Measurements from ENCODE around the gene HNRNPL.
"Not testable (repeated sequence)": the region's sequence is repeated elsewhere in the genome, so short reads cannot be mapped to it uniquely, and the experiment has no call there.

HNRNPL gene

DNA sequence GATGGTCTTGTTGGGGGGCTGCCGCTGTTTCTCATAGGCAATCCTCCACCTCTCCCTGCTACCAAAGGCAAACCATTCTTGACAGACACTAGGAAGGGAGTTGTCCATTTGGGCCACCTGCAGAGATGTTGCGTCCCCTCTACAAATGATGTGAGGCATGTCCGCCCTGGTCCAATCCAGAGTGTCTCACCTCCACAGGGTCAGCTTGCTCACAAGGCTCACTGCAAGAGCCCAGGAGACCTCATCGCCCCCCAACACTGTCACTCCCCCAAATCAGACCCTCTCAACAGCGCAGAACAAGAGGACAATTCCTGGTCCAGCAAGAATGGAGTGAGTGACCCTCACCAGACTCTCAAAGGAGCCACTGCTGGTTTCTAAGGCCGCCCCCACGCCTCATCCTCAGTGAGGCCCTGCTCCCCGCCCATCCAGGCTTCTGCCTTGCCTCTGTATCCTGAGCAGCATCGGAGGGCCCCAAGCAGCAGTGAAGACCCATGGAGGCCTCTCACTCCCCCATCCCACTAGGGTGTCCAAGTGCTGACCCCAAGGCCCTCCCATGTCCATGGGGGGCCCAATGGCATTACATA, 6.5 kb downstream of the HNRNPL start:
- DNase-seq = no peak

DNA sequence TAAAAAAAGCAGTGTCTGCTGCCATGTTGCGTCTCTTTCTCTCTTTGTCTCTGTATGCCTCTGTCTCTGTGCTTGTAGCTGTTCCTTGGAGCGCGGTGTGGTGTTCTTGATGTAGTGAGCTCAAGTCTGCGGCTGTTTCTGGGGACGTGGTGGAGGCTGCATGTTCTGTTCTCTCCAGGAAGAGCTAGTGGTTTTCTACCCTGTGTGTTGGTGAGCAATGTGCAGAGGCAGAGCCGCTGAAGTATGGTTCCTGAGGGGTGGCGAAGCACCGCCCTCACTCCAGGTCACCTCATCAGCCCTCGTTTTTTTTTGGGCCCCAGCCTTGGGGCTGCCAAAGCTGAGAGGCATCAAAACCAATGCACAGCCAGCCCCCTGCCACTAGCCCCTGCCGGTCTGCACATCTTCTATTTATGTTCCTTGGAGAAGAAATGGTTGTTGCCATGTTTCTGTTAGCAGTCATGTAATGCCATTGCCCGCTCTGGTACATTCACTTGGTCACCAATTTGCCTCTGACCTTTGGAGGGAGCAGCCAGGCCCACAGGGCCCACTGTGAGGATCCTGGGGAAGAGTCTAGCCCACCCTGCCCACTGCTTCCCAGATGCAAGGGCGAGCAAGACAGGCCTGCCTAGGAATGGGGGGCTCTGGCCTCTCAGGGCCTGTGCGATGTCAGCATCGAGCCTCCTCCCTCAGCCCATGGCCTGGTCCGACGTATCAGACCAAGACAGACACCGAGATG, 7.2 kb downstream of the HNRNPL start:
- DNase-seq = peak; percentile 44

DNA sequence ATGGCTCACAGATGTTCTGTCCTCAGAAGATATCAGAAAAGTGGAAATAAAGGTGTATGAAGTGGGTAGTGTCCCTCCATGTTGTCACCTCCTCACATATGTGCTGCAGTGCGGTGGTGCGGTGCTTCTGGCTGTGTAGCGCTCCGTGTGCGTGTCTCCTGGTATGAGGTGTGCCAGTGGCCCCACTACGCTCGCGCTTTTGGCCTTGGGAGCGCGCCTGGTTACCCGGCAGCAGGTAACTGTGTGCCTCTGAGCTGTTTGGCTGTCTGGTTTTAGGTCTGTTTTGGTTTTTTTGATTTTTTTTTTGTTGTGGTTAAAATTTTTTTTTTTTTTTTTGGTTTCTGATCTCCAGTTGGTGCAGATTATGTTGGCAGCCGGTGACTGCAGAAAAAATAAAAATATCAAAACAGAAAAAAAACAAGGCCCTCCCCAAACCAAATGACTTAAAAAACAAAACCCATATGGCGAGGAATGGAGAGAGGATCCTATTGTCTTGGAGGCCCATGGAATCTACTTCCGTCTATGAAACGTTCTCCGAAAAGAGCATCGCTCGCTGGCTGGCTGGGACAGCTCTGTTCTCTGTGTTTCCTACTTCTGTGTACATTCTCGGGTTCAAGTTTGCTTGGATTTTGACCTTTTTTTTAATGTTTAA, 7.9 kb downstream of the HNRNPL start:
- DNase-seq = peak; percentile 52

DNA sequence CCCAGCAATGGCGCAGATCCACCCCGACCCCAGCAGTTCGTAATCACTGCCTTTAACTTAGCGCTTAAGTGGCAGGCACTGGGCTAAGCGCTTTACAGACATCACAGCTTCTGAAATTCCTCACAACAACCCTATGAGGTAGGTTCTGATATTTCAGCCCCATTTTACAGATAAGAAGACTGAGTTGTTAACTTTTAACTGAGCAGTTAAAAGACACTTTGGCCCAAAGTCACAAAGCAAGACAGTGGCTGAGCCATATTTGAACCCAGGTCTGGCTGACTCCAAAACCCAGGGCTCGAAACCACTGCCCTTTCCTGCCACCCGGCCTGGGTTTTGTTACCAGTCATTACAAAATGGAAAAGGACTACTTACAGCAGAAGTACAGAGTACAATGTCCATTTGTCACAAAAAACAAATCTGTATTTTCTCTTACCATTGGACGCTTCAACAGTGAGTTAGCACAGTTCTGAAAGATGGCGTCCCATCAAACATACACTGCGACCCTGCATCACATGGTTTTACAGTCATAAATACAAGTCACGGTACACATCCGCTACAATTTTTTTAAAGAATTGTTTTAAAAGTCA, 8.5 kb downstream of the HNRNPL start:
- no peak for DNase-seq

DNA sequence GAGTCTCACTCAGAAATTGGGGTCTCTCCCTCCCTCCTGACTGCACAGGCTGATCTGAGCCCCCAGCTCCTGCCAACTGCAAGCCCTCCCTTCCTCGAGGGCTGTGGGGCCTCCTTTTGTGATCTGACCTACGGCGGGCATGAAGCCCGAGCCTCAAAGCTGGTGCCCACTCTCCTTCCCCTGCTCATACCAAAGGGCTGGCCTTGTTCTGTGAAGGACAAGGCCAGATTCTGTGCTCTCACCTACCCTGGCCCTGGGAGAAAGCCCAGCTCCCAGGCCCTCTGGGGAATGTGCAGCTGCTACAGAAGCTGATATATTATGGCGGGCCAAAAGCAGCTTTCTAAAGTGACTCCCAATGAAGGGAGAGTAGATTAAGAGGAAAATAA, 9.2 kb downstream of the HNRNPL start:
- no peak for DNase-seq

DNA sequence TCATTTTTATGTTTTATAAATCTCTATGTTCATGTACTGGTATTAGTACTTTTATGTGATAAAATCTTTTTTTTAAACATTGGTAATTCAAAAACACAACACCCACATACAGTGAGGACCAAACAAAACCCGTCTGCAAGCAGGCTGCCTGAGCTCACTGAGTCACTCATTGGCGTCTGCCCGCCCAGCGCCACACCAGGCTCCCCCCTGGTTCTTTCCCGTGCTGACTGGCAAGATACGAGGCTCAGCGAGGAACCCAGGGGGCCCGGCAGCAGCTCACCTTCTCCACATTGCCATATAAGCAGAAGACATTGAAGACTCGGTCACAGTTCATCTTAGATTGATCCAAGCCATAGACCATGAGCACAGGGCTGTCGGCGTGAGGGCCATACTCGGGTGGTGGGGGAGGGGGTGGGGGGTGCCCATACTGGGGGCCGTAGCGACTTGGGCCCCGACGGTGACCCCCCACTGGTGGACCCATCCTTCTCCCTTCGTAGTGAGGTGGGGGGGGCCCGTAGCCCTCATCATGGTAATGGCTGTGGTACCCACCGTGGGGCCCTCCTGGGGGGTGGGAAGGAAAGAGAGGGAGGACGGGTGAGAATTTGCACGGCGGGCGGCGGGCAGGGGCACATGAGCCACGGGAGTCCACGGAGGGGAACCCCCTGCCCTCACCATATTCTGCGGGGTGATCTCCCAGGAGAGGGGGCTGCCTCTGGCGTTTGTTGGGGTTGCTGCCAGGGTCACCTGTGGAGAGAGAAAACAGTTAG, 9.8 kb downstream of the HNRNPL start:
- no peak for DNase-seq

DNA sequence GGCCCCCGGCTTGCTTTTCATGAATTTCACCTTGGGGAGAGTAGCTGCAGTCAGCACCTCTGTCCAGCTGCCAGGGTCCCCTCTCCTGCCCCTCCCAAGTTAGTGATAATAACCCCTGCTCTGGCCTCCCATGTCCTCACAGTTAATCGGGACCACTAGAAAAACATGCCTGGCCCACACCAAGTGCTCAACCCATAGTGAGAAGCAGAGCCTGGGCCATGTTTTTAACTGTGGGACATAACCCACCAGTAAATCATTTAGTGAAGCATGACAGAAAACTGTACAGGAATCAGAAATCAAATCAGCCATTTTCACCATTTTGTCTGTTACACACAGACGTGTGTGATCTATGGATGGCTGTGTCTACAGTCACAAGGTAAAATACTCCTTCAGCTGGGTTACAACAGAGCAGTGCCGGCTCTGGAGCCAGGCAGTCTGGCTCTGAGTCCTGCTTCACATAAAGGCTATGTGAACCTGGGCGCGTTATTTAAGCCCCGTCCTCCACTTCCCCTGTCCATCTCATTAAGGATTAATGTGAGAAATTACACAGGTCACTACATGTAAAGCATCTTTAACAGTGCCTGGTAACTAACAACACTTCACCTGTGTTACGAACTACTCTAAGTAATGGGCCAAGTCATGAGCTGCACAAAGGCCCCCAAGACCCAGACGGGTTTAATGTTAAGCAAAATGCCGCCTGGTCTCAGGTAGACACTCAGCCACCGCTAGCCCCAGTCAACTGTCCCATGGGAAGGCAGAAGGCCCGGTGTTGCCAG, 10.6 kb downstream of the HNRNPL start:
- no peak for DNase-seq

DNA sequence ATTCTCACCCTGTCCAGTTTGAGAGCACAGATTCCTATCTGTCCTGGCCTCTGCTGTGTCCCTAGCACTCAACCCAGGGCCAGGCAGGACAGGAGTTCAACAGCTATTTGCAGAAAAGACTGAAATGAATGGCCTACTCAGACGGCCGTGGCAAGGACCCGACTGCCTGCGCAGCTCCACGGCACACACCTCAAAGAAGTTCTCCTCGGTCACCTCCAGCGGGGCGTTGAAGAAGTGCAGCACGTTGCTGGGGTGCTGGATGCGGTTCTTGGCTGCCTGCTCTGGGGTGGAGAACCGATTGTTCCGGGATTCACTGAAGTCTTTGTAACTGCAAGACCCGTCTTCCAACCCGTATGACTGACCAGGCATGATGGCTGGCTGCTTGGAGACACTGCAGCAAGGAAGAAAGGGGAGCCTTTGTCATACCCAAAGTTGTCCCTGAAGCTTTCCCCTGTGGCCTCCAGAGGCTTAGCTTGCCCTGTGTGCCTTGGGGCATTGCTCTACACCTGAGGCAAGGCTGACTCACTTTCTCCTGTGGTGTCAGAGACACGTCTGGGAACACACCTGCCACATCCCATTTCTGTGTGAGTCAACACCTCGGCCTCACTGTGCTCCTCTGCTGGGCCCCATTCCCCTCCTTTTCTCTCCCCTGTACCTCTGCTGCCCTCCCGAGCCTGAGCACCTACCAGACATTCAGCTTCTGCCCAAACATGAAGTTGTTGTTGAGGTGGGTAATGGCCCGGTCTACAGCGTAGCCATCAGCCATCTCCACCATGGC, 11.4 kb downstream of the HNRNPL start:
- DNase-seq = no peak

DNA sequence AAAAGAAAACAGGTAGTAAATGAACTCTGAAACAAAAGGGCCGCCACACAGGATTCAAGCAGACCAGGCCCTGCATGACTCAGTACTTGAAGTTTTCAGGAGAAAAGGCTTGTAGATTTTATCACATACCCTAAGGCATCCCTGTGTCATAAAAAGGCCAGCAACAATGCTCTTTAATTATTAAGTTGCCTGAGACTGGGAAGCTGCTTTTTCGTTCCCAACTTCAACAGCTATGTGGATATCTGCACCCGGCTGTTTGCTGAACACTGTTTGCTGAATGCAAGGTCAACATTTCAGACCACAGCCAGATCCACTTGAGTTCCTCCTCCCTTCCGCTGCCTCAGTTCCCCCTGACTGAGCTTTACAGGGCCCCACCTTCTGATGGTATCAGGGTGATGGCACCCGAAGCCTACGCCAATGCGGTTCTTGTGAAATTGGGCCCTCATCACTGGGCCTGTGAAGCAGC, 12.1 kb downstream of the HNRNPL start:
- no peak for DNase-seq

DNA sequence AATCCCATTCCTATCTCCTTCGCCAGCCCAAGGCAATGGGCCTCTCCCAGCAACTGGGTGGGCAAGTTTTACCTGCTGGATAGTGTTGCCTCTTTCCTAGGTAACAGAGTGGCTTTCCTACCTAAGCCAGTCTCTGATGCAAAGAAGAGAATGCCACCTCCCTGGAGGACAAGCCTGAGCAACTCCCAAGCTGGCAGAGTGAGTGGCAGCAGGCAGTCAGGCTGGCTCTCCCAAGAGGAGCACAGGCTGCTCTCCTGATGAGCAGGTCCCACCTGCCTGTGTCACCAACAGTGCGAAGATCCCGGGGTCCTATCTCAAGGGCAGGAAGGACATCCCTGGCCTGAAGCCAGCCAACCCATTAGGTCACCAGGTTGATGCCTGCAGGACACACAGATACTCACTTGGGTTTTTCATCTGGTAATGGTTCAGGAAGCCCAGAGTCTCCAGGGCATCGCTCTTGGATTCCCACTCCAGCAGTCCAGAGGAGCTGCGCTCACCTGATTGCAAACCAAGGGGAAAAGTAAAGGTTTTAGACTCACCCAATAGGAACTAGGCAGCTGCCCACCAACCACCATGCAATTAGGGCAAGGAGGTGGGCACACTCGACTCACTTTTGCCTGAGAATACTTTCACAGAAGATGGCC, 12.7 kb downstream of the HNRNPL start:
- DNase-seq = no peak

DNA sequence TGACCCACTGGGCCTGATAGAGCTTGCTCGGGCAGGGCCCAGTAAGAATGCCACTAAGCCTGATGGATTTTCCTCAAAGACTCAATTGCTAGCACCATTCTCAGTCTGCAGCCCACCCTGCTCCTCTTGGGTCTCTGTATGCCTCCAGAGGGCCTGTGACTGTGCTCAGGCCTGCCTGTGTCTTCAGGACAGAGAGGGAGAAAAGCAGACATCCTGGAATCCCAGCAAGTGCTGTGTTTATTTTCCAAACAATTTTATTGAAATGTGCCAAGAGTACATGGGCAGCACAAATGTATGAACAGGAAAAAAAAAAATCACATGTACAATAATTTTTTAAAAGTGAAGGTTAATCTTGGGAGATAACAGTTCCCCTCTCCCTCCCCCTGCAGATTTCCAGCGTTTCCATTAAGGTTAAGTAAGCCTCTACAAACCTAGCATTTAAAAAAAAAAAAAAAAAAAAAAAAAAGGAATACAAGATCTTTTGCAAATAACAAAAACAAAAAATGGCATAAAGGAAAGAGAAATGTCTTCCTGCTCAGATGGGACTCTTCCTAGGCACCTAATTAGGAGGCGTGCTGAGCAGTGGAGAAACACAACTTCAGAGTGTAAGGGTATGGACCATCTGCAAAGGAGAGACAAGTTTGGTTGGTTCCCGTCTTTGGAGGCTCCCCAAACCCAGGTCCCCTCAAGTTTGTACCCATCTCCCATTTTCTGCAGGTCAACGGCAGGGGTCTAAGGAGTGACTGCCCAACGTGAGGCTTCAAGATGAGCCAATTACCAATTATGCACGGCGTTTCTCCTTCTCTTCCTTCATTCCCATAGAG, 13.4 kb downstream of the HNRNPL start:
- DNase-seq = no peak

DNA sequence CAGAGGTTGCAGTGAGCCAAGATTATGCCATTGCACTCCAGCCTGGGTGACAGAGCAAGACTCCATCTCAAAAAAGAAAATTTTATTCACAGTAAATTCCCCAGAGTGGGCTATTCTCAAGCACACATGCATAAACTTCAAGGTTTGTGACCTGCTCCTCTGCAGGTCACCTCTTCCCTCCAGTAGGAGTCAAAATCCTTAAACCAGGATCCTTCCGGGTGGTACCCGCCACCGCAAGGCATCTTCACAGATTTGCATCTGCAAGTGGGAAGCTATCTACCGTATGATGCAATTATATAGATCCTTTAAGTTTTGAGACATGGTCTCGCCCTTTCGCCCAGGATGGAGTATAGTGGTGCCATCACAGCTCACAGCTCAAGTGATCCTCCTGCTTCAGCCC, 15.2 kb downstream of the HNRNPL start:
- no peak for DNase-seq

DNA sequence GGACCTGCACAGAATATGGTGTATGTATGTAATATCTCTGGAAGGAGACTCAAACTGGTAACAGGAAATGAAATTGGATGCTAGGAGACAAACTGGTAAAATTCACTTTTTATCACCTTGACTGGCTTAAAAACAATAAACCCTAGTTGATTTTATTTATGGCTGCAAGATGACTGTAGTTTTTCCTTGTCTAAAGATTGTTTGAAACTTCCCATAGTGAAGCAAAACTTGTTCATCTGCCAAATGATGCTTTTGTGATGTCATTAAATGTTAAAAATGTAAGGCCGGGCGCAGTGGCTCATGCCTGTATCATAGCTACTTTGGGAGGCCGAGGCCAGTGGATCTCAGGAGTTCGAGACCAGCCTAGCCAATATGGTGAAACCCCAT, 15.7 kb downstream of the HNRNPL start:
- DNase-seq = no peak

DNA sequence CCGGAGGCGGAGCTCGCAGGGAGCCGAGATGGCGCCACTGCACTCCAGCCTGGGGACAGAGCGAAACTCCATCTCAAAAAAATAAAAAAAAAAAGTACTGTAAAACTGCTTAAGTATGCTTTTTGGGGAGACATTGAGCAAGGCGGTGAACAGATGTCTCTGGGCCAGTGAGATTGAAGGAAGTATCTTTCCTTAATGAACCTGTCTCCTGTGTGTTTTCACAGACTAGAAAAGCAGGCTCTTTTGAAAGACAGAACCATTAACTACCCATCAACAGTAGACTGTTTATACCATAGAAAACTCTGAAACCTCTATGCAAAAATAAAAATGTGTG, 16.7 kb downstream of the HNRNPL start:
- no peak for DNase-seq

DNA sequence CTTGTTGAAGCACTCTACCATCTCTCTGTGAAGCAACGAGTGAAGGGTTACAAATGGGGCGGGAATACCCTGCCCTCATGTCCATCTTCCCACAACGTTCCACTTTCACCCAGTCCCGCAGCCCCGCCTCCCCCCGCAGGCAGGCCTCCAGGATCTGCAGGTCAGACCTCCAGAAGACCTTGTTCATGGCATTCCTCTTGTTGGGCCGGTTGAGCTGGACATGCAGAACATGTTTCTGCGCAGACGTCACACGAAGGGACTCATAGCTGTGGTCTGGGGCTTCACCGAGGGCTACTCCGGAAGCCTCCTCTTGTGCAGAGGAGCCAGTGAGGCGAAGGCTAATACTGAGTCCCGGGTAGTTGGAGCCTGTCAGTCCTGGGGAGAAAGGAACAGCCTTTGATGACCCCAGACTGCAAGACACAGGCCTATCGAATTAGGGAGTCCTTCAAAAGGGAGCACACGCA, 18.6 kb downstream of the HNRNPL start:
- no peak for DNase-seq

DNA sequence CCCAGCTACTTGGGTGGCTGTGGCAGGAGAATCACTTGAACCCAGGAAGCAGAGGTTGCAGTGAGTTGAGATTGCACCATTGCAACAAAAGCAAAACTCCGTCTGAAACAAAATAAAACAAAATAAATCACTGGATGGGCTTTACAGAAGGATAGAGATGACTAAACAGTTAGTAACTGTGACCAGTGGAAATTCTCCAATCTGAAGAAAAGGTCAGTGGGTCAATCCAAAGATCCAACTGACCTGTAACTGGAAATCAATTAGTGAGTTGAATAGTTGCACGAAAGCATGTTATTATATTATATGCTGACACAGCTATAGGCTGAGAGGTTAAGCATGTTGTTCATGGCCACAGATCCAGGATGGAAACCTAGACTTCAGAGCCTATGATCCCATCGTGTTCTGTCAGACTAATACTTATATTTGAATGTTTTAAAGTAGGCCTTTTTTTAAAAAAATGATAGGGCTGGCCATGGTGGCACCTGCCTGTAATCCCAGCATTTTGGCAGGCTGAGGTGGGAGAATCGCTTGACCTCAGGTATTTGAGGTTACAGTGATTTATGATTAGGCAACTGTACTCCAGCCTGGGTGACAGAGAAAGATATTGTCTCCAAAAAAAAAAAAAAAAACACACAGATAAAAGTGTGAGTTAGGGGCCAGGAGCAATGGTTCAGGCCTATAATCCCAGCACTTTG, 19.6 kb downstream of the HNRNPL start:
- DNase-seq = no peak

DNA sequence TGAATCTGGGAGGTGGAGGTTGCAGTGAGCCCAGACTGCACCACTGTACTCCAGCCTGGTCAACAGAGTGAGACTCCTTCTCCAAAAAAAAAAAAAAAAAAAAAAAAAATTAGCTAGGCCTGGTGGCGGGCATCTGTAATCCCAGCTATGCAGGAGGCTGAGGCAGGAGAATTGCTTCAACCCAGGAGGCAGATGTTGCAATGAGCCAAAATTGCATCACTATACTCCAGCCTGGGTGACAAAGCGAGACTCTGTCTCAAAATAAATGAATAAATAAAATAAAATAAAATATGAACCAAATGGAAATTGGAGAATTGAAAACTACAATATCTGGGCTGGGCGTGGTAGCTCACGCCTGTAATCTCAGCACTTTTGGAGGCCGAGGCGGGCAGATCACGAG, 20.6 kb downstream of the HNRNPL start:
- not testable (repeated sequence) for DNase-seq

DNA sequence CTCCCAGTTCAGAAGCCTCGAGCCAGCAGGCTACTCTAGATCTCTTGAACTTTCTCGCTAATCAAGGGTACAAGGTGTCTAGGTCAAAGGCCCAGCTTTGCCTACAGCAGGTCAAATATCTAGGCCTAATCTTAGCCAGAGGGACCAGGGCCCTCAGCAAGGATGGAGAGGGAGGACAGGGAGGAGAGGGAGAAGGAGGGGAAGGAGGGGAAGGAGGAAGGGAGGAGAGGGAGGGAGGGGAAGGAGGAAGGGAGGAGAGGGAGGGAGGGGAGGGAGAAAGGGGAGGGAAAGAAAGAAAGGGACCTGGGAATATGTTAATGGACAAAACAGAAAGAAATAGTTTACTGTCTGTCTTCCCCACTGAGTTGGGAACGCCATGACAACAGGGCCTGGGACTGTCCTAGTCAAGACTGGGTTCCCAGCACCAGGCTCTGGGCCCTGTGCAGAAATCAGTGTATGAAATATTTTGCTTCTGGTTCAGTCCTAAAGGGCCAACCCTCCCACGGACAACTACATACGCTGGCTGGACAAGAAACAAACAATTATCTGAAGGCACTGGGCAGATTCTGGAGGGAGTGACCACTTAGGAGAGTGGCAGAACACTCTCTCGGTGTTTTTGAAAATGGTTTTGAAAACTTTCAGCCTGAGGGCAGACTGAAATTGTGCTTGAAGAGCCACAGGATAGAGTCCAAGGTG, 22.8 kb downstream of the HNRNPL start:
- no peak for DNase-seq

DNA sequence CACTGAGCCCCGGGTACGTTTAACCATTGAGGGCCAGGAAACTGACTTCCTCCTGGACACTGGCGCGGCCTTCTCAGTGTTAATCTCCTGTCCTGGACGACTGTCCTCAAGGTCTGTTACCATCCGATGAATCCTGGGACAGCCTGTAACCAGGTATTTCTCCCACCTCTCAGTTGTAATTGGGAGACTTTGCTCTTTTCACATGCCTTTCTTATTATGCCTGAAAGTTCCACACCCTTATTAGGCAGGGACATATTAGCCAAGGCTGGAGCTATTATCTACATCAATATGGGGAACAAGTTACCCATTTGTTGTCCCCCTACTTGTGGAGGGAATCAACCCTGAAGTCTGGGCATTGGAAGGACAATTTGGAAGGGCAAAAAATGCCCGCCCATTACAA, 23.9 kb downstream of the HNRNPL start:
- DNase-seq = not testable (repeated sequence)
